NCI-H526 (cell line): ENCODE results near the gene TICAM1.
"Not testable (repeated sequence)": the region's sequence is repeated elsewhere in the genome, so short reads cannot be mapped to it uniquely, and the experiment has no call there.

Experiments
- DNase-seq, 2 experiments: peaks; one replicate each; lab custom pipeline; 2025; lab: John Stamatoyannopoulos, UW

TICAM1 gene

DNA sequence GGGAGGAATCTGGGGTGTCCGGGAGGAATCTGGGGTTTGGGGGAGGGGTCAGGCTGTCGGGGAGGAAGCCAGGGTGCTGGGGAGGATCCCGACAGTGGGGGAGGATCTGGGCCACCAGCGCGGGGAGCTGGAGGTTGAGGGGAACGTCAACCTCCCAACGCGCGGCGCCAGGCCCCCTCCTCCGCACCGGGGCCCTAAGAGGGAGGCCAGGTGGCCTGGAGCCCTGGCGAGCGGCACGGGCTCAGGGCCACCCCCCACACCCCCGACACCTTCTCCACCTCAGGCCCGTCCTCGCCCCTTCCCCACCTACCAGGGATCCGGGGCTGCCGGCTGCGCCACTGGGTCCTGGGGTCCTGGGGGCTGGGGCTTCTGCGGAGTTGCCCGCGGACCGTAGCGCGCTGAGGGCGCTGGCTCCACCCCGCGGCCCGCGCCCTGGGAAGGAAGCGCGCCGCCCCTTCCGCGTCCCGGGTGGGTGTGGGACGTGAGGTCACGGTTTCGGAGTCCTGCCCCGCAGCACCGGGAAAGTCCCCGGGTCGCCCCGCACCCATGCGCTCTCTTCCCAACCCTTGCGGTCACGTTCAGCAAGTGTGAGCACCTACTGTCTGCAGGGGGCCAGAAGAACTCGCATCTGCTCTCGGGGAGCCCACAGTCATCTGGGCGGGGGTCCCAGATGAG lies at the start of gene TICAM1:
Gene TICAM1 (minus strand): TSS at position 409 of the 675 bp plus-strand sequence. CDS start 13,335 bp downstream, outside the sequence.
- DNase-seq = peak in 1 of 2 experiments; percentile 43

DNA sequence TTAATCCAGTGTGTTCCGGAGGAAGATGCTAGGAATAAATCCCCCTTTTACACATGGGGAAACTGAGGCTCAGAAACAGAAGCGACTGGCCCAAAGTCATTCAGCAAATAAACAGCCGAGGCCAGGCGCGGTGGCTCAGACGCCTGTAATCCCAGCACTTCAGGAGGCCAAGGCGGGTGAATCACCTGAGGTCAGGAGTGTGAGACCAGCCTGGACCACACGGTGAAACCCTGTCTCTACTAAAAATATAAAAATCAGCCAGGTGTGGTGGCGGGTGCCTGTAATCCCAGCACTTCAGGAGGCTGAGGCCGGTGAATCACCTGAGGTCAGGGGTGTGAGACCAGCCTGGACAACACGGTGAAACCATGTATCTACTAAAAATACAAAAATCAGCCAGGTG lies 47.5 kb upstream of the TICAM1 start:
- DNase-seq = no peak

GRCh38 chr19:4878491-4878968 lies 47.0 kb upstream of the TICAM1 start:
- no peak for DNase-seq

DNA sequence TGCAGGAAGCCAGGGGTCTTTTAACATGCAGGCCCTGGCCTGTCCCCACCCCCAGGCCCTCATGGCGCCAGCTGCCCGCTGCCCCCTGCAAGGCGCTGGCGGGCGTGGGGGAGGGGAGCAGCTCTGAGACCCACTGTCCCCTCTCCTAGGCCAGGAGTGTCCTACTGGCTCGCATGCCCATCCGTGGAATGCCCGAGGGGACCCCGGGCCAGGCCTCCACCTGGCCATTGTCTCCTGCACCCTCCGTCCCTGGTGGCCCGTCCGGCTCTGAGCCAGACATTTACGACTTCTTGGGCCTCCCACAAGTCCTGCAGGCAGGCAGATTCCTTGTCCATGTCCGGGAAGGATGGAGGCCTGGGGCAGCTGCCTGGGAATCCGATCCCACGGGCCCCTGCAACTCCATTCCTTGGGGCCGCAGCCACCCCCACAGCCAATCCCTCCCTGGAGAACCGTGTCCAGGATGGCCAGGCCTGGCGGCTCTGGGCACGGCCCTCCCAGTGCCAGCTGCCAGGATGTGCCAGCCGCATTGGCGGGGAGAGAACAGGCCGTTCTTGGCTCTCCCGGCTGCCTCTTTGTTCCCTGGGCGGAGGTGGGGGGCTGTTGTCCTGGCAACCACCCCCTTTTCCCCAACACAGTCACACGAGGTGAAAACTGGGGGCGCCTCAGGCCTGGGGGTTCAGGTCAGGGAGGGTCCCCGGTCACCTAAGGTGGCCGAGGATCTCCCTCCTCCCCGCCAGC lies 46.4 kb upstream of the TICAM1 start:
- no peak for DNase-seq

- DNase-seq = no peak
Measured at GRCh38 chr19:4873930-4874329, 42.4 kb upstream of the TICAM1 start.

DNA sequence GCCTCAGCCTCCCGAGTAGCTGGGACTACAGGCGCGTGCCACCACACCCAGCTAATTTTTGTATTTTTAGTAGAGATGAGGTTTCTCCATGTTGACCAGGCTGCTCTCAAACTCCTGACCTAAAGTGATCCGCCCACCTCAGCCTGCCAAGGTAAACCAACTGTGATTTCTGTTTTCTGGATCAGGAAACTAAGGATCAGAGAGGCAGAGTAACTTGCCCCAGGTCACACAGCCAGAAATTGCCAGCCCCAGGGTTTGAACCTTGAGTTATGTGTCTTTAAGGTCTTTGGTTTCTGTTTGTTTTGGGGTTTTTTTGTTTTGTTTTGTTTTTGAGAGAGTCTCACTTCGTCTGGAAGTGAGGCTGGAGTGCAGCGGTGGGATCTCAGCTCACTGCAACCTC lies 40.2 kb upstream of the TICAM1 start:
- no peak for DNase-seq

DNA sequence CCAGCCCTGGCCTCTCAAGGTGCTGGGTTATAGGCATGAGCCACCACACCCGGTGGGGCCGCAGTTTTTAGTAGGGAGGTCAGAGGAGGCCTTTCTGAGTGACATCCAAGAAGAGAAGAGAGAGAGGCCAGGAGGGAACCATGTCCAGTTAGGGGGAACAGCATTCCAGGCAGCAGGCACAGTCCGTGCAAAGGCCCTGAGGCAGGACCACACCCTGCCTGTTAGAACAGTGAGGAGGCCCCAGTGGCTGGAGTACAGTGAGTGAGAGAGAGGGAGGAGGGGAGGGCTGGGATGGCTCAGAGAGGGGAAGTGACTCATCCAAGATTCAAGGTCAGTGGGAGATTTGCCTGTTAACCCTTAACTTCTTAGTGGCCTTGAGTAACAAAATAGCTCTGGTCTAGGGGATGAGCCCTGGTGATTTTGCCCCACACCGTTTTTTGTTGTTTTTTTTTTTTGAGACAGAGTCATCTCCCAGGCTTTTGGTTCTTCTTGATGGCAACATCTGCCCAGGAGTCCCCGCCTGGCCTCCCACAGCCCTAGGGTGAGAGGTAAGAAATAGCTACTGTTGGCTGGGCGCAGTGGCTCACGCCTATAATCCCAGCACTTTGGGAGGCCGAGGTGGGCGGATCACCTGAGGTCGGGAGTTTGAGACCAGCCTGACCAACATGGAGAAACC lies 38.7 kb upstream of the TICAM1 start:
- DNase-seq = no peak

DNA sequence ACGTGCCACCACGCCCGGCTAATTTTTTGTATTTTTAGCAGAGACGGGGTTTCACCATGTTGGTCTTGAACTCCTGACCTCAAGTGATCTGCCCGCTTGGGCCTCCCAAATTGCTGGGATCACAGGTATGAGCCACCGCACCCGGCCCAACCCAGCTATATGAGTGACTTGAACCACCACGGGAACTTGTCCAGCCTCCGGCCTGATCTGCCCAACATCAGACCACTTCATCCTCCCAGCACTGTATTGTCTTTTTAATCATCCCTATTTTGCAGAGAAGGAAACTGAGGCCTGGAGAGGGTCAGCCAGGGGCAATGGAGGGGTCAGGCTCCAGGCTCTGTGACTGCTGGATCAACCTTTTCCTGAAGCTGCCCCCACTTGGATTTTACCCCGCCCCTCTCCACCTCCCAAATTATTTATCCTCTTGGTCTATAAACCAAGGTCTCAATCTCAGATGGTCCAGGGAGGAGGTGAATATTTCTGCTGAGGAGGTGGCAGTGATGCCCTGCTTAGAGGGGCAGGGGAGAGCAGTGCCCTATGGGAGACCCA lies 36.8 kb upstream of the TICAM1 start:
- no peak for DNase-seq

DNA sequence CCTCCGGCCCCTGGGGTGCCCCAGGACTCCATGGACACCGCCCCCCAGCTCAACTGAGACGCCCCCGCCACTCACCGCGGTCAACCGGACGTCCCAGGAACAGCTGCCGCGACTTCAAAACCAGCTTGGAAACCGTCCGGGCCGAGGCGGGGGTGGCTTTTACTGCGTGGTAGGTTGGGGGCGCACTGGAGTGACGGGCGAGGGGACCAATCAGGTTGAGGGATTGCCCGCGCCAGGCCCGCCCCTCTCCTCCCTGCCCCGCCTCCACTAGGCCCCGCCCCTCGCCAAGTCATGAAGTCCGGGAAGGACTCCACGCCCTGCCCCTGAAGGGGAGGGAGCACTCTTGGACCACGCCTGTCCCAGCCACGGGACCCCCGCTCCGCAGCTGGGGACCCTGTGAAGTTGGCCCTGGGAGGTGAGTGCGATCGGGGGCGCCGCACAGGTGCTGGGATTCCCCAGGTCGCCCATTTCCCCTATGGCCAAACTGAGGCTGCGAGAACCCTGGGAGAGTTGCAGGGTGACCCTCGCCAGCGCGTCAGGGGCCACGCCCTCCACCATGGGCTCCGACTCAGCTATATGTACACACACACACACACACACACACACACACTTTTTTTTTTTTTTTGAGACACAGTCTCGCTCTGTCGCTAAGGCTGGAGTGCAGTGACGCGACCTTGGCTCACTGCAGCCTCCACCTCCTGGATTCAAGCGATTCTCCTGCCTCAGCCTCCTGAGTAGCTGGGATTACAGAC lies 36.2 kb upstream of the TICAM1 start, which contains the start of gene PLIN3:
Gene PLIN3 (minus strand): TSS at position 134 of the 752 bp plus-strand sequence. CDS start 6,273 bp downstream, outside the sequence.
- DNase-seq = peak; percentile 22 to 82

GRCh38 chr19:4866595-4867424 lies 35.3 kb upstream of the TICAM1 start:
- DNase-seq = no peak

DNA sequence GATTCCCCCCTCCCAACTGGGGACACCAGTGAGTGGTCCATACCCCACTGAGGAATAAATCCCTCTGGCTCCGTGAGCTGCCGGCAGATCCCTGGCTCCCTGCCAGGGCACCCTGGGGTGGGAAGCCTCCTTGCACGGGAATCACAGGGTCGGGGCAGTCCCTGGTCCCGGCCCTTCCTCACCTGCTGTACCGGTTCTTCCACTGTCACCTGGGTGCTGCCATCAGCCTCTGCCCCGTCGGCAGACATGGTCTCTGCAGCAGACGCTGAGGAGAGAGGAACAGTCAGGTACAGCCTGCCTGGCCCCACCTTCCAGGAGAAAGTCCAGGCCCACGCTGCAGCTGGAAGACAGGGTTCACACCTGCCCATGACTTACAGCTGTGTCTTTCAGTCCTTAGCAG lies 29.6 kb upstream of the TICAM1 start:
- peak; percentile 38 to 76 for DNase-seq

- DNase-seq = no peak
Measured at GRCh38 chr19:4859697-4860096, 28.2 kb upstream of the TICAM1 start.

- DNase-seq = not testable (repeated sequence)
Measured at GRCh38 chr19:4856468-4856867, 25.0 kb upstream of the TICAM1 start.

GRCh38 chr19:4853506-4853905 lies 22.0 kb upstream of the TICAM1 start:
- not testable (repeated sequence) for DNase-seq

- no peak for DNase-seq
Measured at GRCh38 chr19:4852484-4852883, 21.0 kb upstream of the TICAM1 start.

DNA sequence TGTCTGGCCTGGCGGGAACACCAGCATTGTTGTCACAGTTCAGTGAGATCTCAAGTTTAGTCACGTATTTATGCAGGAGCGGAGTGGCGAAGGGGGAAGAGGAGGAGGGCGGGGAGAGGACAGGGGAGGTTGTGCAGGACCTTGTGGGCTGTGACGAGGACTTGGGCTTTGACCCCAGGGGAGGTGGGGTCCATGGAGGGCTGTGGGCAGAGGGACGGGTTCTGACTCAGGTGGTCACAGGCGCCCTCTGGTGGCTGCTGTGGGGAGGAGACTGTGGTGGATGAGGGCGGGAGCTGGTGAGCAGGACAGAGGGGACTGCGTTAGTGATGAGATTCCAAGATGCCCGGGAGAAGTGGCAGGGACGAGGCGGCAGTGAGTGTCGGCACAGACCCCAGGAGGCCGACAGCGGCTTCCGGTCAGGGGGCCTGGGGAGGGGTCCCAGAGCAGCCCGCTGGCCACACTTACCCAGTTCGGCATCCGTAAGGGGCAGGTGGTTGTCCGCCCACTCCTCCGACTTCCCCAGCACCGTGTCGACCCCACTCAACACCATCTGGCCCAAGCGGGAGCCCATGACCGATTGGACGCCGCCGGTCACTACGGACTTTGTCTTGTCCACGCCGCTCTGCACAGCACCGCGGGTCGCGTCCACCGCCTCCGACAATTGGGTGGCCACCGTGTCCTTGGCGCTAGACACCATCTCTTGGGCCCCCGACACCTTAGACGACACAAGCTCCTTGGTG lies 20.2 kb upstream of the TICAM1 start:
- peak; percentile 28 to 60 for DNase-seq

DNA sequence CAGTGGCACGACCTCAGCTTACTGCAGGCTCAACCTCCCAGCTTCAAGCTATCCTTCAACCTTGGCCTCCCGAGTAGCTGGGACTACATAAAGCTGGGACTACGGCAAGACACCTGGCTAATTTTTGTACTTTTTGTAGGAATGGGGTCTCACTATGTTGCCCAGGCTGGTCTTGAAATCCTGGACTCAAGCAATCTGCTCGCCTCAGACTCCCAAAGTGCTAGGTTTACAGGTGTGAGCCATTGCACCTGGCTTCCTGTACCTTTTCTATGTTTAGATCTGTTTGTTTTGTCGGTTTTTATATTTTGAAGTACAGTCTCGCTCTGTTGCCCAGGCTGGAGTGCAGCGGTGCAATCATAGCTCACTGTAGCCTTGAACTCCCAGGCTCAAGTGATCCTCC lies 17.5 kb upstream of the TICAM1 start:
- no peak for DNase-seq

- no peak for DNase-seq
Measured at GRCh38 chr19:4847190-4847973, 15.9 kb upstream of the TICAM1 start.

DNA sequence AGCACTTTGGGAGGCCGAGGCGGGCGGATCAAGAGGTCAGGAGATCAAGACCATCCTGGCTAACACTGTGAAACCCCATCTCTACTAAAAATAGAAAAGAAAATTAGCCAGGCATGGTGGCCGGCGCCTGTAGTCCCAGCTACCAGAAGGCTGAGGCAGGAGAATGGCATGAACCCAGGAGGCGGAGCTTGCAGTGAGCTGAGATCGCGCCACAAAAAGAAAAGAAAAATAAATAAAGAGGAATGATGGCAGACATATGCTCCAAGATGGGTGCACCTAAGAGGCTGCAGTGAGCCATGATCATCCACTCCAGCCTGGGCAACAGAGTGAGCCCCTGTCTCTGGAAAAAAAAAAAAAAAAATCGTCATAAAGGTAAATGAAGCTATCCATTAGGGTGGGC lies 14.5 kb upstream of the TICAM1 start:
- not testable (repeated sequence) for DNase-seq
